HepG2 (cell line): ENCODE measurements around the gene KCNE2. TPM values are rescaled to one million over a fixed set of nuclear protein-coding genes. Genes with fewer than 3 reads are reported as not detected.

Experiments used
- ATAC-seq: fragments of 200-7000 bp; cut with Tn5 transposase; 3 replicates; pipeline ENCODE4 v1.9.1; 2020; ENCODE audit warnings: mild to moderate bottlenecking, moderate library complexity
- BruUV-seq: library from RNA; stranded (reverse); fragments of 400-500 nt; replicated peaks from 2 replicates; lab custom pipeline; 2021; lab: Mats Ljungman, UMichigan
- CTCF ChIA-PET: fragments of 300-600 bp; formaldehyde crosslinking; extraction: SDS; loops from one replicate; lab custom pipeline; 2021; ENCODE audit warnings: low total read pairs, inconsistent platforms, low intra/inter-chr PET ratio; lab: Yijun Ruan, JAX
- POLR2A ChIA-PET: fragments of 350-600 bp; sonication (Branson Sonifier 250); formaldehyde crosslinking; loops from one replicate; lab custom pipeline; 2020; ENCODE audit warnings: antibody characterized with exemption, inconsistent platforms; lab: Yijun Ruan, JAX
- DNase-seq: peaks from one replicate; pipeline ENCODE4 v3.0.0-alpha.2; 2015; ENCODE audit warnings: low spot score
- FAIRE-seq: peaks from 3 replicates; lab custom pipeline; 2011; peaks lifted over from hg19 to GRCh38; lab: Jason Lieb, UNC
- H2AFZ ChIP-seq: one replicate; pipeline ENCODE4 v1.6.1; 2011; ENCODE audit warnings: low read length, inconsistent platforms
- H3K27ac ChIP-seq: fragments of 300-600 bp; 3 replicates; pipeline ENCODE4 v1.8.0; 2011; ENCODE audit warnings: mixed run types, mild to moderate bottlenecking, mixed read lengths, low read length, inconsistent platforms; ENCODE audit not compliant: insufficient read depth; ENCODE audit errors: extremely low read length
- H3K27me3 ChIP-seq, 2 experiments: fragments of 200-600 bp in 1 of 2; 2 replicates in 1 of 2; 3 replicates in 1 of 2; pipeline versions ENCODE4 v1.6.0 to v1.8.0; 2011; ENCODE audit warnings: low read length in 2 of 2, mild to moderate bottlenecking in 2 of 2, moderate library complexity in 2 of 2, inconsistent platforms in 1 of 2; ENCODE audit not compliant: insufficient read depth in 2 of 2, control insufficient read depth in 1 of 2
- H3K36me3 ChIP-seq, 2 experiments: fragments of 200-600 bp in 1 of 2; replicated peaks in 1 of 2; 2 replicates in 1 of 2; 3 replicates in 1 of 2; pipeline versions ENCODE4 v1.5.1 to v1.8.0; 2011; ENCODE audit warnings: low read length in 2 of 2, inconsistent platforms in 1 of 2; ENCODE audit not compliant: insufficient read depth in 2 of 2, control insufficient read depth in 1 of 2
- H3K4me1 ChIP-seq: 2 replicates; pipeline ENCODE4 v1.5.1; 2012; ENCODE audit warnings: low read length, inconsistent platforms; ENCODE audit not compliant: insufficient read depth
- H3K4me2 ChIP-seq: 2 replicates; pipeline ENCODE4 v1.6.0; 2011; ENCODE audit warnings: low read depth, low read length, inconsistent platforms
- H3K4me3 ChIP-seq, 3 experiments: fragments of 200-600 bp in 1 of 3; sonication (generic), shearing (Covaris generic) in 1 of 3; replicated peaks in 1 of 3; 2 replicates each; pipeline ENCODE4 v1.5.1; 2011 to 2016; ENCODE audit warnings: low read length in 3 of 3, inconsistent platforms in 2 of 3, low read depth in 2 of 3, mild to moderate bottlenecking in 2 of 3, control low read depth in 1 of 3, mixed read lengths in 1 of 3; ENCODE audit not compliant: insufficient read depth in 1 of 3
- H3K79me2 ChIP-seq: one replicate; pipeline ENCODE4 v1.6.1; 2011; ENCODE audit warnings: low read length, inconsistent platforms; ENCODE audit not compliant: insufficient read depth
- H3K9ac ChIP-seq: 2 replicates; pipeline ENCODE4 v1.6.0; 2011; ENCODE audit warnings: mild to moderate bottlenecking, low read depth, low read length, inconsistent platforms; ENCODE audit not compliant: insufficient read depth
- H3K9me3 ChIP-seq: 2 replicates; pipeline ENCODE4 v1.5.1; 2012; ENCODE audit warnings: mild to moderate bottlenecking, low read length
- H4K20me1 ChIP-seq: 2 replicates; pipeline ENCODE4 v1.6.0; 2011; ENCODE audit warnings: inconsistent platforms, mild to moderate bottlenecking, low read length, moderate library complexity; ENCODE audit not compliant: insufficient read depth
- CBX2 ChIP-seq, 2 experiments: fragments of 200-600 bp in 1 of 2; sonication (generic); formaldehyde crosslinking in 1 of 2; IDR thresholded peaks; 2 replicates each; pipeline versions ENCODE4 v1.7.0 to v1.8.1; 2018 to 2022; ENCODE audit warnings: low read depth in 2 of 2, low read length in 1 of 2, mild to moderate bottlenecking in 1 of 2, missing genetic modification reagents in 1 of 2
- DR1 ChIP-seq: sonication (generic); formaldehyde crosslinking; IDR thresholded peaks from 2 replicates; pipeline ENCODE4 v1.8.0; 2021; ENCODE audit warnings: mild to moderate bottlenecking, missing genetic modification reagents, inconsistent platforms
- FLYWCH1 ChIP-seq: sonication (generic); formaldehyde crosslinking; IDR thresholded peaks from 2 replicates; pipeline ENCODE4 v1.8.1; 2023; ENCODE audit warnings: mild to moderate bottlenecking, missing genetic modification reagents
- HHEX ChIP-seq: IDR thresholded peaks from 2 replicates; pipeline ENCODE4 v1.6.1; 2016; ENCODE audit warnings: control low read depth
- MTF2 ChIP-seq: sonication (generic); formaldehyde crosslinking; IDR thresholded peaks from 2 replicates; pipeline ENCODE4 v1.5.0; 2020; ENCODE audit warnings: missing genetic modification reagents, borderline replicate concordance
- RXRA ChIP-seq: sonication (generic); formaldehyde crosslinking; IDR thresholded peaks from 2 replicates; pipeline ENCODE4 v1.5.1; 2020; ENCODE audit warnings: missing genetic modification reagents
- SMC3 ChIP-seq: IDR thresholded peaks from 2 replicates; pipeline ENCODE4 v1.6.1; 2011; ENCODE audit warnings: low read length, improper control_type of control experiment
- TEAD2 ChIP-seq: sonication (generic); formaldehyde crosslinking; IDR thresholded peaks from 2 replicates; pipeline ENCODE4 v1.9.0; 2021; ENCODE audit warnings: missing genetic modification reagents
- ZEB1 ChIP-seq: IDR thresholded peaks from 2 replicates; pipeline ENCODE4 v1.6.1; 2012; ENCODE audit warnings: mild to moderate bottlenecking, low read depth, inconsistent platforms; ENCODE audit not compliant: insufficient replicate concordance
- ZNF256 ChIP-seq: sonication (generic); formaldehyde crosslinking; conservative IDR thresholded peaks from 2 replicates; pipeline ENCODE4 v1.4.0; 2020; ENCODE audit warnings: missing genetic modification reagents
- ZNF501 ChIP-seq: sonication (generic); formaldehyde crosslinking; IDR thresholded peaks from 2 replicates; pipeline ENCODE4 v1.5.1; 2020; ENCODE audit warnings: mild to moderate bottlenecking, moderate library complexity, missing genetic modification reagents
- ZNF569 ChIP-seq: sonication (generic); formaldehyde crosslinking; IDR thresholded peaks from 2 replicates; pipeline ENCODE4 v1.5.0; 2020; ENCODE audit warnings: mild to moderate bottlenecking, missing genetic modification reagents, moderate library complexity, borderline replicate concordance
- ZNF724P ChIP-seq: sonication (generic); formaldehyde crosslinking; IDR thresholded peaks from 2 replicates; pipeline ENCODE4 v1.8.0; 2022; ENCODE audit warnings: missing genetic modification reagents, borderline replicate concordance
- ZNF782 ChIP-seq: sonication (generic); formaldehyde crosslinking; IDR thresholded peaks from 2 replicates; pipeline ENCODE4 v1.4.0; 2020; ENCODE audit warnings: missing genetic modification reagents, mild to moderate bottlenecking, borderline replicate concordance
- WGBS: methylation state at CpG from one replicate; pipeline ENCODE4 v1.1.6; 2017; ENCODE audit warnings: low lambda C conversion rate; 5-methylcytosine and 5-hydroxymethylcytosine counted together
- in situ Hi-C: cut with HindIII; loops from 2 replicates; pipeline ENCODE4 v1.10.0; 2017; ENCODE audit warnings: low pct_unique_long_range_greater_than_20kb; ENCODE audit not compliant: extremely low pct_ligation_motif_present
- intact Hi-C: fragments of 100-400 bp; cut with micrococcal nuclease; formaldehyde crosslinking; loops from one replicate; pipeline ENCODE4 v1.10.0; 2022; ENCODE audit not compliant: unreplicated experiment
- polyA plus RNA-seq, 8 experiments: library from polyadenylated mRNA; depleted of rRNA in 3 of 8; stranded (reverse) in 7 of 8; unstranded in 1 of 8; fragments of >200 nt; fragmentation: Illumina TruSeq in 4 of 8; extraction: Trizol in 4 of 8; gene quantifications; 2 replicates each; pipeline versions ENCODE4 v1.2.1 to v1.2.3, GENCODE V29; 2011 to 2016; ENCODE audit warnings: low read depth in 4 of 8, missing spikeins in 1 of 8, mixed read lengths in 1 of 8; ENCODE audit not compliant: insufficient read depth in 1 of 8
- total RNA-seq, 5 experiments: library from RNA; depleted of rRNA; stranded (reverse); fragments of >200 nt; fragmentation: Illumina TruSeq; extraction: Trizol; gene quantifications; 2 replicates each; pipeline ENCODE4 v1.2.3, GENCODE V29; 2016; ENCODE audit warnings: low read depth in 1 of 5
- TF ChIP-seq, protein P1 (sequence below): sonication (generic); formaldehyde crosslinking; IDR thresholded peaks from 2 replicates; pipeline ENCODE4 v1.4.0; 2020; ENCODE audit warnings: missing genetic modification reagents
- TF ChIP-seq, protein P2 (sequence below): sonication (generic); IDR thresholded peaks from 2 replicates; pipeline ENCODE4 v1.6.1; 2016; ENCODE audit warnings: low read depth, borderline replicate concordance
- TF ChIP-seq, protein P3 (sequence below): sonication (generic); formaldehyde crosslinking; IDR thresholded peaks from 2 replicates; pipeline ENCODE4 v1.4.0; 2020; ENCODE audit warnings: mild to moderate bottlenecking, missing genetic modification reagents
- TF ChIP-seq, protein P4 (sequence below): sonication (generic); formaldehyde crosslinking; IDR thresholded peaks from 2 replicates; pipeline ENCODE4 v1.8.1; 2023; ENCODE audit warnings: mild to moderate bottlenecking, missing genetic modification reagents, borderline replicate concordance
- TF ChIP-seq, protein P5 (sequence below): sonication (generic); formaldehyde crosslinking; conservative IDR thresholded peaks from 2 replicates; pipeline ENCODE4 v1.8.0; 2022; ENCODE audit warnings: mild to moderate bottlenecking, moderate library complexity, missing genetic modification reagents

KCNE2 gene
- total and polyA plus RNA-seq, 2 of the 13 experiments (the other 11 are each of a cell fraction or from before 2014, with no cell fraction given): not detected

DNA sequence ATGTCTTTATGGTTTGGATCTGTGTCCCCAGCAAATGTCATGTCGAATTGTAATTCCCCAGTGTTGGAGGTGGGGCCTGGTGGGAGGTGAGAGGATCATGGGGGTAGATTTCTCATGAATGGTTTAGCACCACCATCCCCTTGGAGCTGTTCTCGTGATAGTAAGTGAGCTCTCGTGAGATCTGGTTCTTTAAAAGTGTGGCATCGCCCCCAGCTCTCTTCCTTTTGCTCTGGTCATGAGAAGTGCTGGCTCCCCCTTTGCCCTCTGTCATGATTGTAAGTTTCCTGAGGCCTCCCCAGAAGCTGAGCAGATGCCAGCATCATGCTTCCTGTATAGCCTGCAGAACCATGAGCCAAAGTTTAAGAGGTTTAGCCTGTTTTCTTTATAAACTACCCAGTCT is 11.2 kb upstream of the KCNE2 start (continued):
- TF ChIP-seq ZNF724P (no peak), HHEX (no peak), MTF2 (CRISPR knock-in tag) (no peak), ZNF782 (no peak), TEAD2 (CRISPR knock-in tag) (no peak)
- TF ChIP-seq, protein P1, sequence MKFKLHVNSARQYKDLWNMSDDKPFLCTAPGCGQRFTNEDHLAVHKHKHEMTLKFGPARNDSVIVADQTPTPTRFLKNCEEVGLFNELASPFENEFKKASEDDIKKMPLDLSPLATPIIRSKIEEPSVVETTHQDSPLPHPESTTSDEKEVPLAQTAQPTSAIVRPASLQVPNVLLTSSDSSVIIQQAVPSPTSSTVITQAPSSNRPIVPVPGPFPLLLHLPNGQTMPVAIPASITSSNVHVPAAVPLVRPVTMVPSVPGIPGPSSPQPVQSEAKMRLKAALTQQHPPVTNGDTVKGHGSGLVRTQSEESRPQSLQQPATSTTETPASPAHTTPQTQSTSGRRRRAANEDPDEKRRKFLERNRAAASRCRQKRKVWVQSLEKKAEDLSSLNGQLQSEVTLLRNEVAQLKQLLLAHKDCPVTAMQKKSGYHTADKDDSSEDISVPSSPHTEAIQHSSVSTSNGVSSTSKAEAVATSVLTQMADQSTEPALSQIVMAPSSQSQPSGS: no peak
- TF ChIP-seq, protein P2, sequence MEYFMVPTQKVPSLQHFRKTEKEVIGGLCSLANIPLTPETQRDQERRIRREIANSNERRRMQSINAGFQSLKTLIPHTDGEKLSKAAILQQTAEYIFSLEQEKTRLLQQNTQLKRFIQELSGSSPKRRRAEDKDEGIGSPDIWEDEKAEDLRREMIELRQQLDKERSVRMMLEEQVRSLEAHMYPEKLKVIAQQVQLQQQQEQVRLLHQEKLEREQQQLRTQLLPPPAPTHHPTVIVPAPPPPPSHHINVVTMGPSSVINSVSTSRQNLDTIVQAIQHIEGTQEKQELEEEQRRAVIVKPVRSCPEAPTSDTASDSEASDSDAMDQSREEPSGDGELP: no peak
- TF ChIP-seq, protein P3, sequence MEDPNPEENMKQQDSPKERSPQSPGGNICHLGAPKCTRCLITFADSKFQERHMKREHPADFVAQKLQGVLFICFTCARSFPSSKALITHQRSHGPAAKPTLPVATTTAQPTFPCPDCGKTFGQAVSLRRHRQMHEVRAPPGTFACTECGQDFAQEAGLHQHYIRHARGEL: no peak

DNA sequence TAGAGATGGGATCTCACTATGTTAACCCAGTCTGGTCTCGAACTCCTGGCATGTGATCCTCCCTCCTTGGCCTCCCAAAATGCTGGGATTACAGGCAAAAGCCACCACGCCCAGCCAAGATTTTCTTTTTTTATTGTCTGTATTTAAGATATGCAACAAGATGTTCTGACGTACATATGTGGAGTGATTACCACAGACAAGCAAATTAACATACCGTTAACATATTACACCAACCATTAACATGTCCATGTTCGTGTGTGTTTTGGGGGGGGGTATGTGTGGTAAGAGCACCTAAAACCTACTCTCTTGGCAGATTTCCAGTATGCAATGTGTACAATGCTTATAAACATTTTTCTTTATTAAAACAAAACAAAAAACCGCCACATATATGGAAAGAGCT is 10.6 kb upstream of the KCNE2 start:
- ATAC-seq: no peak
- Histone ChIP-seq H3K9ac (peak overlapping the region; percentile 18; the same call in 1 of the 2 replicates), H3K27ac (no peak overlapping the region), H3K4me3 (no peak overlapping the region), H2AFZ (no peak overlapping the region), H3K4me1 (peaks cover 22% of the 10 kb centered on the region; the same call in 1 of the 2 replicates), H3K27me3 (peaks cover 0 to 4% of the 10 kb centered on the region in 2 experiments; a peak in 2 of 5 replicates), H3K4me2 (no peak overlapping the region), H3K79me2 (no peaks in the 10 kb centered on the region), H3K36me3 (no peaks in the 10 kb centered on the region), H4K20me1 (no peaks in the 10 kb centered on the region), H3K9me3 (no peaks in the 10 kb centered on the region)
- DNase-seq: no peak
- ChIA-PET CTCF (interaction anchor here (2.8 kb wide), 1 partner anchor 429 kb away, joined by 27 read pairs; no protein-coding TSS in a partner anchor), POLR2A (no interaction called here)
- FAIRE-seq: no peak
- no TSS peak for BruUV-seq
- WGBS: 41% methylated on average over 6 of the region's 6 CpGs
- in situ Hi-C loops (no loop called here), intact Hi-C loops (no loop called here)
- TF ChIP-seq ZNF569 (CRISPR knock-in tag) (no peak), ZNF501 (CRISPR knock-in tag) (no peak), ZNF256 (CRISPR knock-in tag) (no peak), RXRA (no peak), SMC3 (no peak), DR1 (no peak), ZEB1 (no peak), FLYWCH1 (no peak), CBX2 (IDR thresholded peaks at IDR 0.05; ENCODE audit: low read depth, low read length) (no peak), CBX2 (CRISPR knock-in tag; IDR thresholded peaks at IDR 0.05; ENCODE audit: low read depth) (no peak)
- TF ChIP-seq, protein P4, sequence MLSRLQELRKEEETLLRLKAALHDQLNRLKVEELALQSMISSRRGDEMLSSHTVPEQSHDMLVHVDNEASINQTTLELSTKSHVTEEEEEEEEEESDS (CRISPR knock-in tag): no peak
- TF ChIP-seq, protein P5, sequence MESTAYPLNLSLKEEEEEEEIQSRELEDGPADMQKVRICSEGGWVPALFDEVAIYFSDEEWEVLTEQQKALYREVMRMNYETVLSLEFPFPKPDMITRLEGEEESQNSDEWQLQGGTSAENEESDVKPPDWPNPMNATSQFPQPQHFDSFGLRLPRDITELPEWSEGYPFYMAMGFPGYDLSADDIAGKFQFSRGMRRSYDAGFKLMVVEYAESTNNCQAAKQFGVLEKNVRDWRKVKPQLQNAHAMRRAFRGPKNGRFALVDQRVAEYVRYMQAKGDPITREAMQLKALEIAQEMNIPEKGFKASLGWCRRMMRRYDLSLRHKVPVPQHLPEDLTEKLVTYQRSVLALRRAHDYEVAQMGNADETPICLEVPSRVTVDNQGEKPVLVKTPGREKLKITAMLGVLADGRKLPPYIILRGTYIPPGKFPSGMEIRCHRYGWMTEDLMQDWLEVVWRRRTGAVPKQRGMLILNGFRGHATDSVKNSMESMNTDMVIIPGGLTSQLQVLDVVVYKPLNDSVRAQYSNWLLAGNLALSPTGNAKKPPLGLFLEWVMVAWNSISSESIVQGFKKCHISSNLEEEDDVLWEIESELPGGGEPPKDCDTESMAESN (CRISPR knock-in tag): no peak
